HPDE6-E6E7 (cell line): ENCODE measurements around the gene HORMAD1.
A peak's percentile ranks its signal among the peaks of the same experiment; 100 is the strongest.
"Not testable (repeated sequence)": the region's sequence is repeated elsewhere in the genome, so short reads cannot be mapped to it uniquely, and the experiment has no call there.

Source experiments
- DNase-seq: peaks from one replicate; pipeline ENCODE4 v3.0.0; 2011; ENCODE audit warnings: missing footprints; ENCODE audit errors: extremely low spot score

The HORMAD1 gene

GRCh38 chr1:150720703-150721102, at the start of gene HORMAD1:
Gene HORMAD1, minus strand, starts transcription at chr1:150720895. Its CDS starts 1,390 bp downstream, at chr1:150719505.
- DNase-seq = no peak

GRCh38 chr1:150767704-150768103, 47.0 kb upstream of the HORMAD1 start:
- not testable (repeated sequence) for DNase-seq

GRCh38 chr1:150765977-150766301, 45.2 kb upstream of the HORMAD1 start:
- DNase-seq = not testable (repeated sequence)

- DNase-seq = no peak
Measured at GRCh38 chr1:150765296-150765976, 44.7 kb upstream of the HORMAD1 start, which contains the start of gene CTSS. Gene CTSS, minus strand, starts transcription at chr1:150765778. Its CDS starts 1,015 bp downstream, at chr1:150764763.

GRCh38 chr1:150764617-150765101, 44.0 kb upstream of the HORMAD1 start:
- DNase-seq = no peak

- DNase-seq = no peak
Measured at GRCh38 chr1:150763018-150763417, 42.3 kb upstream of the HORMAD1 start.

GRCh38 chr1:150762552-150762951, 41.9 kb upstream of the HORMAD1 start:
- DNase-seq = no peak

- no peak for DNase-seq
Measured at GRCh38 chr1:150761801-150762200, 41.1 kb upstream of the HORMAD1 start.

GRCh38 chr1:150760013-150760412, 39.3 kb upstream of the HORMAD1 start:
- no peak for DNase-seq

GRCh38 chr1:150753416-150753815, 32.7 kb upstream of the HORMAD1 start:
- DNase-seq = no peak

- DNase-seq = no peak
Measured at GRCh38 chr1:150751443-150751842, 30.7 kb upstream of the HORMAD1 start.

GRCh38 chr1:150749720-150750311, 29.1 kb upstream of the HORMAD1 start:
- peak; percentile 32 for DNase-seq

- no peak for DNase-seq
Measured at GRCh38 chr1:150748878-150749719, 28.4 kb upstream of the HORMAD1 start.

GRCh38 chr1:150730130-150730721, 9.5 kb upstream of the HORMAD1 start:
- DNase-seq = no peak

- DNase-seq = no peak
Measured at GRCh38 chr1:150724336-150724735, 3.6 kb upstream of the HORMAD1 start.

GRCh38 chr1:150720098-150720497, 597 bp downstream of the HORMAD1 start:
- DNase-seq = no peak

- no peak for DNase-seq
Measured at GRCh38 chr1:150718225-150718891, 2.3 kb downstream of the HORMAD1 start.

- not testable (repeated sequence) for DNase-seq
Measured at GRCh38 chr1:150709031-150709430, 11.7 kb downstream of the HORMAD1 start.

GRCh38 chr1:150708595-150708994, 12.1 kb downstream of the HORMAD1 start:
- DNase-seq = no peak

- no peak for DNase-seq
Measured at GRCh38 chr1:150706091-150706490, 14.6 kb downstream of the HORMAD1 start.

GRCh38 chr1:150703427-150703826, 17.3 kb downstream of the HORMAD1 start:
- no peak for DNase-seq
